ENCODE results near the gene PYGB.
A peak's percentile ranks its signal among the peaks of the same experiment; 100 is the strongest.
"Not testable (repeated sequence)": the region's sequence is repeated elsewhere in the genome, so short reads cannot be mapped to it uniquely, and the experiment has no call there.

The PYGB gene

DNA sequence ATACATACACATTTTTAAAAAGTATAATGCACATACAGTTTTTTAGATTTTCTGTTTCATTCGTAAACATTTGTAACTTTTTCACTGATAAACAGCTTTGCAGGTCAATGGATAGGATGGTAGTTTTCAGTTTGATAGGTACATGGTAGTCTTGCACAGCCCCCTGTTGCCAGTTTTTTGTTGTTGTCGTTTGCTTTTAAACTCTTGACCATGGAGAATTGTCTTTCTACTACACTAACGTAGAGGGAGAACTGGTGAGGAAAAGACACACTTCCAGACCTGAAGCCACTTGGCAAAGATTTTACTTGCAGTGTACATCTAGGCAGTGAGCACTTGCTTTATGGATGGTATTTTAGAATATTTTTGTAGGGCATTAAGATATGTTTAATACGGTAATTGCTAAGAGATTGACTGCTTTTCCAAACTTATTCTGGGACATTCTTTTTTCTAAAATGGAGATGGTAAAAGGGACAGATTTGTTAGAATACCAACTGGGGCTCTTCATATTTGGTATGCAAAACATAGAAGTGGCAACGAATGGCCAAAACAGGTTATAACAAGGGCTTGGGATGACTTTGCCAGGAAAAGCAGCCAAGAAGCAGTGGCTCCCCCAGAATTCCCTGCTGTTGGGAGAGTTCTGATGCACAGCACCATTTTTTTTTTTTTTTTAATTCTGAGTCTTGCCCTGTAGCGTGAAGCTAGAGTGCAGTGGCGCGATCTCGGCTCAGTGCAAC lies 1.5 kb downstream of the PYGB start:
- DNase-seq (ENCODE audit: low spot score) = peak; percentile 69

DNA sequence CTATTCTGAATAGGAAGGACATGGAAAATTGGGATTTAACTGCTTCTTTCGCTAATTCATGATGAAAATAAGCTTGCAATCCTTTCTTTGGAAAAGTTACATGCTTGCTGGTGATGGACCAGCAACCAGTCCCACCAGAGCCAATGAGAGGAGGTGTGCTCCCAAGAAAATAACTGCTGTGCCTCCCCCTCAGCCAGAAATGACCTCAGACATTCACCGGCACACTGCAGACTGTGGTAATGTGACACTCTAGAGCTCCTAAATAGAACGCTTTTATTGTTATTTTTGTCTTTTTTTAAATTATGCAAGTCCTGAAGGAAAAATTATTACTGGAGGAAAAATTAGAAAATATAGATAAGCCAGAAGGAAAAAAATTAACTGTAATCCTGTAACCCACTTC lies 2.6 kb downstream of the PYGB start:
- no peak for DNase-seq (ENCODE audit: low spot score)

DNA sequence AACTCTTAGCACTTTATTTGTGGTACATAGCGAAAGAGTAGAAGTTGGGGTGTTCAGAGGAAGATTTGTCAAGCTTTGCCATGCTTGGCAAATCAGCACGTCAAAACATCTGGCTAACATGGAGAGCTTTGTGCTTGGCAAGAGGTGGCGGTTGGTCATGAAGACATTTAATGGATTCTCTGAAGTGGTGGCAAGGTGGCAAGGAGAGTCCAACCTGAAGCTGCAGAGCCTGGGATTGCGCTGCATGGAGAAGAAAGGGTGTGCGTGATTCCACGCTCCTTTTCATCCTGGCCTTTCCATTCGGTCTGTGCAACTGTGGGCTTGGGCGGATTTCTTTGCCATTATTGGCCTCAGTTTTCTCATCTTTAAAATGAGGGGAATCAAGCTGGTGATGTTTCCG lies 3.1 kb downstream of the PYGB start:
- DNase-seq (ENCODE audit: low spot score) = no peak

DNA sequence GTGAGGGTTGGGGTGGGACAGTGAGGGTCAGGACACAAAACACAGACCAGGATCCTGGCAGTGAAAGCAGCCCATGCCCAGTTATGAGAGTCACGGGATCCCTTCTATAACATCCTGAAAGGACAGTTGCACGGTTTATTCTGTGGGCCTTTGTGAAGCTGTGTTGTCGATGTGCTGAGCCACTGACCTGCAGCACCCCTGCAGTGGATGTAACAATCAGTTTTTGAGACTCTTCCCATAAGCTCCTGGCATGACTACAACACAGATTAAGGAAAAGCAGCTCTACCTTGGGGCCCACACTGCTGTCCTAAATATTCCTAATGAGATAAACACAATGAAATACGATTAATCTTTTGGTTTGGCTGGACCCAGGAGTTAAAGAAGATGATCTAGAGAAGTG lies 3.7 kb downstream of the PYGB start:
- peak; percentile 67 for DNase-seq (ENCODE audit: low spot score)

DNA sequence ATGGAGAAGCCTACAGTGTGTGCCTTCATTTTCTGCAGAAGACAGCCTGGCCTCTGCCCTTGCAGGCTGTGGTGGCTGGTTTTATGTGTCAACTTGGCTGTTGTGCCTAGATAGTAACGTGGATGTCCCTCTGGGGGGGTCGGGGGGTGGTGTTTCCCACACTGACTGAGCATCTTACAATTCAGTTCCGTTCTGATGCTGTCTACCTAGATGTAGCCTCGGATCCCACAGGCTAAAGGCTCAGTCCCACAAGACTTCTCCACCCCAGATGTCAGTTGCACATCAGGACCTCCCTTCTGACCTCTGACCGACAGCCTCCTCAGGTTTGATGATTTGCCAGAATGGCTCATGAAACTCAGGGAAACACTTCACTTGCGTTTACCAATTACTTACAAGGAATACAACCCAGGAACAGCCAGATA lies 4.4 kb downstream of the PYGB start:
- DNase-seq (ENCODE audit: low spot score) = no peak

DNA sequence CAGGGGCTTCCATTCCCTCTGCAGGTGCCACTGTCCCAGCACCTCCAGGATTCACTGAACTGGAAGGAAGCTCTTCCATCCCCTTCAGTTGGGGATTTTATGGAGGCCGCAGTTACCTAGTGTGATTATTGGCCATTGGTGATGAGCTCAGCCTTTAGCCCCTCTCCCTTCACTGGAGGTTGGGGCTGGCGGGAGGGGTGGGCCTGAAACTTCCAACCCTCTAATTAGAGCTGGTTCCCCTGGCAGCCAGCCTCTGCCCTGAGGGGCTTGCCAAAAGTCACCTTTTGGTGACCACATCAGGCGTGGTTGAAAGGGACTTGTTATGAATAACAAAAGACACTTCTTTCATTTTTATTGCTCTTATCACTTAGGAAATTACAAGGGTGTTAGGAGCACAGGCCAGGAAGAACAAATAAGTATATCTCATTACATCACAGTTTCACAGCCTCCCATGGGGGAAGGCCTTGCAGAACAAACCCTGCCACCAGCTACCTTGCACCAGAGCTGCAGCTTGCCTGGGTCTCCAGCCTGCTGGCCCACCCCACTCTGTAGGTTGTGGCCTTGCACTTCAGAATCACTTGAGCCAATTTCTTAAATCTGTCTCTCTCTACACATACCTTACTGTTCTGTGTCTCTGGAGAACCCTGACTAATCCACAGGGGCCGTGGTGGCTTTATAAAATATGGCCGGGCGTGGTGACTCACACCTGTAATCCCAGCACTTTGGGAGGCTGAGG lies 5.0 kb downstream of the PYGB start:
- no peak for DNase-seq (ENCODE audit: low spot score)

DNA sequence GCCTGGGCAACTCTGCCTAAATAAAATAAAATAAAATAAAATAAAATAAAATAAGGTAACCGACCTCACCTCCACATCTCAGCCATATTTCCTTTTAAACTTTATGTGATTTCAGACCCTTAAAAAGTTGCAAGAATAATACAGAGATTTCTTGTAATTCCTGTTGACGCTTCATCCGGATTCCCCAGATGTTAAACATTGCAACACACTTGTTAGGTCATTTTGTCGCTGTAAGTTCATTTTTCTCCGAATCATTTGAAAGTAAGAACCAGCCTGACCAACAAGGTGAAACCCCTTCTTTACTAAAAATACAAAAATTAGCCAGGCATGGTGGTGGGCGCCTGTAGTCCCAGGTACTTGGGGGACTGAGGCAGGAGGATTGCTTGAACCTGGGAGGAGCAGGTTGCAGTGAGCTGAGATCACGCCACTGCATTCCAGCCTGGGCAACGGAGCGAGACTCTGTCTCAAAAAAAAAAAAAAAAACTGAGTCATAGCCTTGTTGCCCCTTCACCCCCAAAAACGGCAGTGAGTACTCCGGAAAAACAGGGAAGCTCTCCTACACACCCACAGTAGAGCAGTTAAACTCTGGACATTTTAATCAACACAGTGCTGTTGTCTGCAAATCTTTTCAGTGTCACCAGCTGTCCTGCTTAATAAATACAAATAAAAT lies 5.9 kb downstream of the PYGB start:
- DNase-seq (ENCODE audit: low spot score) = no peak

DNA sequence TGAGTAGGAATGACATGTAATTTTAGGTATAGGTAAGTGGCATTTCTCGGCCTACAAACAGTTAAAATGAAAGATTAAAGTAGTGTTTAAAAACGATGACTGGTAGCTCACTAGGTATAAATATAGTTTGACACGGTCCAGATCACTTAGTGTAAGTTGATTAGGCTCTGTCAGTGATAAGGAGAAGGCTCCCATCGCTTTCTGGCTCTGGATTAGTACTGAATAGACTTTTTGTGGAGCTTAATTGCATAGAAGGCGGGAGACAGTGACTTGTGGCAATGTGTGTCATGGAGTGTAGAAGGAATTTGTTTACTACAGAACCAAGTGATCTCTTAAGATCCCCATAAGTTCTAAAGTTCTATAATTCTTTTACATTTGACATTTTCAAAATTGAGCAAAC lies 6.7 kb downstream of the PYGB start:
- peak; percentile 57 for DNase-seq (ENCODE audit: low spot score)

DNA sequence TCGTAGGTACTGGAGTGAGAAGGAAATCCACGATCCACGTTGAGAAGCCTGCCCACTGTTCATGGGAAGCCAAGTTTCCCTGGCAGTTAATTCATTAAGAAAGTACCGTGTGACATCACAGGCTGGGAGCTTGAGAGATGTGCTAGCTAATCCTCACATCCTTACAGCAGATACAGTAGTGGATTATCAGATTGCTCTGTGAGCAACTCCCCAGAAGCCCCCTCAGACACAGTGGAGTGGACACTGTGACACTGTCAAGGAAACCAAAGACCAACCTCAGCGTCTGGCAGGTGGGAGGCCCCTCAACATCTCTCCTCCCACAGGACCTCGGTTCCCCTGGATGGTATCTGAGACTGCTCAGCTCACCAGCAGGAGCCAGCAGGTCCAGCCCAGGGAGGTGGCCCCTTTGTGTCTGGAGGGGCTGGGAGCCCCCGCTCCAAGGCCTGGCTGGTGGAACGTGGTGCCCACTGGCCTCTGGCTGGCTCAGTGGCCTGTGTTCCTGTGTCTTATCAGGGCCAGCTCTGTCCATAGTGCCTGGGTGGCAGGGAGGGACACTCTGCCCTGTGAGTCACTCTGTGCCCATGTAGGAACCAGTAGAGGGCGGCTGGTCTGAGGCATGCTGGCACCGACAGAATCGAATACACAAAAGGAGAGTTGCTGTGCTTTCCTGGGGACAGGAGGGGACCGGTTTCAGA lies 7.2 kb downstream of the PYGB start:
- DNase-seq (ENCODE audit: low spot score) = peak; percentile 76

DNA sequence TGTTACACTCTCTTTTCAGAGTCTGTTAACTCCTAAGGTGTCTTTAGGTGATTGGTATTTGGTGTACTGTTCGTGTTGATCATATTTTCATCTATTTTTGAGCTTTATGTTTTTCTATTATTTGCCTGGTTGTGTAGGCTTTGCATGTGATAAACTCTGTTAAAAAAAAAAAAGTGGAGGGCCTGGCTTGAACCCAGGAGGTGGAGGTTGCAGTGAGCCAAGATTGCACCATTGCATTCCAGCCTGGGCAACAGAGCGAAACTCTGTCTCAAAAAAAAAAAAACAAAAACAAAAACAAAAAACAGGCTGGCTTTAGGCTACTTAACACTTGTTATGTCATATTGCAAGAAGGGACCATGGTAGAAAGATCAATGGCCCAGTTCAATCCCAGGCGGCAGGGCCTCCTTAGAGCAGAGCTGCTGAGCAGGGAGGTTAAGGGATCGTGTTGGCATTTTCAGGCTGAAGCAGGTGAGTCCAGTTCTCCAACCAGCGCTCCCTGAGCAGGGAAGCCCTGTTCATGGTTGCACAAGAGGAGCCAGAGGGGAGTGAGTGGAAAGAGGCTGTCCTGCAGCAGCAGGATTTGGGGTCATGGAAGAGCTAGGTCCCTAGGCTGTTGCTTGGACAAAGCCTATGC lies 8.5 kb downstream of the PYGB start:
- no peak for DNase-seq (ENCODE audit: low spot score)

DNA sequence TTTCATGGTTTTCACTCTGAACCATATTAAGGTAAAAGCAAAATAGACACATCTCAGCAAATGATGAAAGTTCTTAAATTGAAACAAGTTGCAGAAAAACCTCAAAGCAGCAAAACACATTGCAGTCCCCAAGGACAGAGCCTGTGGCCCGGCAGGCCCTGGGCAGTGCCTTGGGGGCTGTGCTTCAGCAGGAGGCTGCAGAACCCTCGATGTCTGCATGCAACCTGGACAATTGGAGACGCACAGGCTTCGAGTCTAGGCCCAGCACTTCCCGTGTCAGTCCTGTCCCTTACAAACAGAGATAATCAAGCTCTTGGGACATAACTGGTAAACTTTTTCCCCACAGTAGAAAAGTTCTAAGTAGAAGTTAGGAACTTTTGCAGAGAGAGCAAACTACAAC lies 9.2 kb downstream of the PYGB start:
- no peak for DNase-seq (ENCODE audit: low spot score)

DNA sequence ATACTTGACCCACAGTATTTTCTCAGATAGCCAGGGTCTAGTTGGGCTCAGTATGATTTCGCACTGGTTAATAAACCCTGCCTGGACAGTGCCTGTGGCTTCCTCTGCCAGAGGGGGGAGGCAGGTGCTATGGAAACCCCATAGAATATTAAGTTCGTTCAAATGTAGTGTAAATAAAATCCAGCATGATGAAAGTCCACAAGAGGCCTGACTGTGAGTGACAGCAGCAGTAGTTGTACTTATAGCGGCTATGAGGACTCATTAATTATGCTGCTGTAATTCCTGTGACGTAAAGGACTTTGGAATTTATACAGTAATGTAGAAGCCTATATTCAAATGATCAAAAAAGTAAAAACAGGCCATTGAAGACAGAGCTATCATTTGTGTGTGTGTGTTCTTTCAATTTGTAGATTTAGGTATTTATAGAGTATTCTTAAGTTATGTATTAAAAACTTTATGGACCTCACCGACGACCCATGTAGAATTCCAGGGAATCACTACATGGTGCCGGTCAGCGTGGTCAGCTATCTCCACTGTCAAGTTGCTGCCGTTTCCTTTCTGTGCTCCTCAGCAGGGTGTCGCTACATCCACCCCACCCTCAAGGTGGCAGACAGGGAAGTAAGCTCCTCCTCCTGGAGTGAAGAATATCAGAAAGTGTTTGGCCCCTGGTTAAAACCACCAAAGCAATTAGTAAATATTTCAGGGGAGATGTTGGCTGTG lies 10.0 kb downstream of the PYGB start:
- no peak for DNase-seq (ENCODE audit: low spot score)

DNA sequence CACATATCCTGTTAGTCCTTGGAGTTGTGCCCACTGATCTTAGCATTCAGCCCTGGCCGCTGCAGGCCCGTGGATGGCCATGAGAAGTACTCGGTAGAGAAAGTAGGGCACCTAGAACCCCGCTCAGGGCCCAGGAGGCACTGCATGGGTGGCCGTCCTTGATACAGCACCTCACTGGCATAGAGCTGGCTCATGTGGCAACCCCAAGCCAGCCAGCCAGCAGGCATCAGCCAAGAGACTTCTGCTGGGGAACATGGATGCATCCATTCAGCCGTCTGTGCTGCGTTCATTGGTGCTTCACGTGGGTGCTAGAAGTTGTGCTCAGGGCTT lies 10.6 kb downstream of the PYGB start:
- DNase-seq (ENCODE audit: low spot score) = no peak

DNA sequence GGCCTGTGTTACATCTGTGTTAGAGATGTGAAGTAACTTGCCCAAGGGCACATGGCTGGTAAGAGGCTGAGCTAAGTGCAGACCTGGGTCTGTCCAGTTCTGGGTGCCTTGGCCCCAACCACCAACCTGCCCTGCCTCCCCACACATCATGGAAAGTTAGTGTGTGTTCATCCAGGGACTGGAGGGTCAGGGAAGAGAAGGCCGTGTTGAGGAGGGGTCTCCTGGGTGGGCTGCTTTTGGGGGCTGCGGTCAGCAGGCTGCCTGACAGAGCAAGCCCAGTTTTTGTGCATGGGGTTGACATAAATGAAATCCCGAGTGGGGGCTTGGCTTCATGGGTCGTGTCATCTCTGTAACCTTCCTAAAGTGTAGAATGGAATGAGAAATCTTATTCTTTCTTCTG lies 10.9 kb downstream of the PYGB start:
- DNase-seq (ENCODE audit: low spot score) = no peak

DNA sequence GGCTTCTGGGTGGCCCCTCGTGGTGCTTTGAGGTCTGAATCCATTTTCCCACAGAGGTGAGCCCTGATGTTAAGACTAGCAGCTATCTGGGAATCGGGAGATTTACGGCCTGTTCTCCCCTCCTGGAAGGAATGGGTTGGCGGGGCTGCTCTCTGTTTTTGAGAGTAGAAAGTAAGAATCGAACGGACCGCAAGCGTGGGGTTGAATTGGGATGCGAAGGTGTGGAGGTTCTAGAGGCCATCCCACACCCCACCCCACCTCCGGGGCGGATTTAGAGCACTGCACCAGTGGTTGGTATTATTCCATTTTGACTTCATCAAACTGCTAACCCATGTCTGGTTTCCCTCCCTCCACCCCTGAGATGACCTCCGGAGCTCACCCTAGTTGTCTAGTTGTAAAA lies 11.5 kb downstream of the PYGB start:
- no peak for DNase-seq (ENCODE audit: low spot score)

DNA sequence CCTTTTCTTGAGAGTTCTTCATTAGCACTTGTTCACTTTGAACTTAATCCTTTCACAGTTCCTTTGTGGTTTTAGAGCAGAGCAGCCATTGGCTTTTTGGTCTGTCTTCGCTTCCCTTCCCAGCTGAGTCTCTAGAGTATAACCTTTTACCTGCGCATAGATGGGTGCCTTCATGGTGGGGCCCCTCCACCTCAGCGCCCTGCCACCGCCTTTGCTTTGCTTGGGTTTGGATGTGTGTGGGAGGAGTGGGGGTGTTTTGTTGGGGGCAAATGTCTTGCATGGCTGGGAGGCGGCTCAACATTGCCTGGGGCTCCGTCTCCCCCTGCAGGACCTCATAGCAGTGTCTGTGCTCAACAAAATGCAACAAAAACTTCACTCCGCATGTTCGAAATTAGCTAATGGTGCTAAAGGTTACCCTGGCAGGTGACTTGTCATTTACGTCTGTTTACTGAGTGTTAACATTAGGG lies 11.9 kb downstream of the PYGB start:
- no peak for DNase-seq (ENCODE audit: low spot score)

DNA sequence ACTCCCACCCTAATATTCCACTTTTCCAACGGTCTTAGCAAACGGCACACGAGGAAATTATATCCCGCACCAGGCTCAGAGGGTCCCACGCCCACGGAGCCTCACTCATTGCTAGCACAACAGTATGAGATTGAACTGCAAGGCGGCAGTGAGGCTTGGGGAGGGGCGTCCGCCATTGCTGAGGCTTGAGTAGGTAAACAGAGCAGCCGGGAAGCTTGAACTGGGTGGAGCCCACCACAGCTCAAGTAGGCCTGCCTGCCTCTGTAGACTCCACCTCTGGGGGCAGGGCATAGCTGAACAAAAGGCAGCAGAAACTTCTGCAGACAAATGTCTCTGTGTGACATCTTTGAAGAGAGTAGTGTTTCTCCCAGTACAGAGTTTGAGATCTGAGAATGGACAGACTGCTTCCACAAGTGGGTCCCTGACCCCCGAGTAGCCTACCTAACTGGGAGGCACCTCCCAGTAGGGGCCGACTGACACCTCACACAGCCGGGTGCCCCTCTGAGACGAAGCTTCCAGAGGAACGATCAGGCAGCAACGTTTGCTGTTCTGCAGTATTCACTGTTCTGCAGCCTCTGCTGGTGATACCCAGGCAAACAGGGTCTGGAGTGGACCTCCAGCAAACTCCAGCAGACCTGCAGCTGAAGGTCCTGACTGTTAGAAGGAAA lies 13.0 kb downstream of the PYGB start:
- not testable (repeated sequence) for DNase-seq (ENCODE audit: low spot score)

DNA sequence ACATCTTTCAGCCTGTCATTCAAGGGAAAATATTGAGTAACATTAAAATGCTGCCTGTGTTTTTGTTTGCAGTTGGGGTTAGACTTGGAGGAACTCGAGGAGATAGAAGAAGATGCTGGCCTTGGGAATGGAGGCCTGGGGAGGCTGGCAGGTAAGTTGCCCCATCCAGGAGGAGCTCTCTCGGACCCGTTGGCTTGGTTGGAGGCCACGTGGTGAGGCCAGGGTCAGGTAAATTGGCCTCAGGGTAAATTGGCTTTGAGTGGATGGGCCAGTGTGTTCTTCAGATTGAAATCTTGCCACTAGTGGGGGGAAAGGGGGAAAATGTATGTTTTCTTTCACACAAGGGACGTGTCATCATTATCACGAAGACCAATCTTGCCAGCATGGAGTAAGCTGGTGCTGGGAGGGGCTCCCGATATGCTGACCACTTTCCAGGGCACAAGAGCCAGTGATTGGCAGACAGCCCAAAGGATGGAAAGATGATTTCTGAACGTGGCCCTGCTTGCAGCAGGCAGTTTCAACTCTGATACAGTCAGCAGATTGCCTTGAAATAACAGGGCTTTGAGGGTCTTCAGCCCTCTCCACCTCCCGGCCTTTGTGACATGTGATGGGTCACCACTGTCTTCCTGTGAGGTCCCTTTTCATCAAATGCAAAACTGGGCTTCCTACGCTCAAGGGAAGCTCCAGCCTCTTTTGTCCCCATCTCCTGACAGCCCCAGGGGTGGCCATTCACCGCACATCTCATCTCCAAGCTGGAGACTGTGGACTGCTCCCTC lies 21.4 kb downstream of the PYGB start:
- no peak for DNase-seq (ENCODE audit: low spot score)

DNA sequence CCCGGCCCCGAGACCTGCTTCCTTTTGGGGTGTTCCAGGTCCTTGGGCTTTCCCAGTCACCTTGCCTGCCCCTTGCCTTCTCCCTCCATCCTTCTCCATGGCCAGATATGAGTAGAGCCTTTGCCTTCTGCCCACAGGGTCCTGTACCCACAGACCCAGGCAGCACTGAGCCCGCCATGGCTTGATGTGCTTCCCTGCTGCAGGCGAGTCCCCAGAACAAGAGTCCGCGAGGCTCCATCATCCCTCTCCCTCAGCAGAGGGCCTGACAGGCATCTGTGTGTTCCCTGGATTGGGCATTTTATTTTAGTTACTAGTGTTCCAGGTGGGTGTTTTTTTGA lies 21.9 kb downstream of the PYGB start:
- DNase-seq (ENCODE audit: low spot score) = no peak

DNA sequence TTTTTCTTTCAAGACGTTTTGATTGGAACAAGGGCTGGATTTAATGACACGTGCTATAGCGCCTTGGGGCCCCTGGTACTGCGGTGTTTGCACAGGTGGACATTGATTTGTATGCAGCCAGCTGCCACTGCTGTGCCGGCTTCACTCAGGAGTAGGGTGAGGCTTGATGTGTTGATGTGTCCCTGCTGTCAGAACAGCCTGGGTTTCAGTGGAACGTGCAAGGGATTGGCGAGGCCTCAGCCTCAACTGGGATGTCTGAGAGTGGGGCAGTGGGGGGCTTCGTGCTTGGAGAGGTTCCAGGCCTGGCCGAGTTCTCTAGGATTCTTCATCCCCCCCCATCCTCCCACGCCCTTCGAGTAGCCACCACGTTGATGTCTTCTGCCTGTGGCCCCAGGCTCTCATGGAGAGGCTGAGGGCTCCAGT lies 23.0 kb downstream of the PYGB start:
- no peak for DNase-seq (ENCODE audit: low spot score)
